ENCODE data around the gene LYRM1. TPM values are rescaled to one million over a fixed set of nuclear protein-coding genes. Genes with fewer than 3 reads are reported as not detected.

The LYRM1 gene
- total and polyA plus RNA-seq, 2 of the 4 experiments (the other 2 are of a cell fraction), result 19.0 to 35.0 TPM

DNA sequence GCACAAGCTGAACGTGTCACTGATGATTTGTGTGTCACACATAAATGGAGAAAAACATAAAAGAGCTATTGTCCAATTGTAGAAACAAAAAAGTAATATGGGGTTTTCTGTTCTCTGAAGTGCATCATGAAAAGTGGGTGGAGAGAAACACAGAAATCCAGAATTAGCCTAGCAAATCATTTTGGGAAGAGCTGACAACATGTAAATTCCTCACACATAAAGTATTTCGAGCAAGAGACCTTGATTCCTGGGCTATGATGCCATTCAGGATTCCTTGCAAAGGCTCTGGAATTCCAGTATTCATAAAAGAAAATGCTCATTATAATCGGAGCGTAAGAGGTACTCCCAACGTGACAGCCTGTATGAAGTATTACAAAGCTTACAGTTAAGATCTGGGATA lies 1.5 kb upstream of the LYRM1 start:
- peak overlapping the region; percentile 99 for H2AK9ac ChIP-seq (replicated peaks; ENCODE audit: low read depth, low read length, poor library complexity)
- H4K5ac ChIP-seq (ENCODE audit: low read depth, low read length), result peak overlapping the region; percentile 92; the same call in 1 of the 2 replicates
- H2BK120ac ChIP-seq (ENCODE audit: low read depth, low read length), result peak overlapping the region; percentile 36; the same call in 1 of the 2 replicates
- dilution Hi-C loops (cut with HindIII; ENCODE audit: low sequenced_read_pairs, unreplicated experiment) (no loop called here), in situ Hi-C loops (cut with MboI; ENCODE audit: low sequenced_read_pairs) (no loop called here), intact Hi-C loops (cut with micrococcal nuclease) (loop anchor here (1.0 kb wide), 1 partner anchor 402 kb away; no protein-coding TSS in a partner anchor)
- peak overlapping the region; percentile 95 for H2BK5ac ChIP-seq (ENCODE audit: low read depth, low read length, poor library complexity, severe bottlenecking)
- no peak overlapping the region for H2BK20ac ChIP-seq (ENCODE audit: low read depth, low read length)
- ChIA-PET POLR2A (ENCODE audit: unreplicated experiment) (interaction anchor here (0.6 kb wide), 1 partner anchor 49 kb away, joined by 3 read pairs; no protein-coding TSS in a partner anchor), CTCF (interaction anchor here (1.0 kb wide), 1 partner anchor 47 kb away, joined by 4 read pairs; no protein-coding TSS in a partner anchor)
- no peaks in the 10 kb centered on the region for H3K27me3 ChIP-seq (ENCODE audit: control insufficient read depth, insufficient read depth, low read length)
- peak overlapping the region; percentile 81; the same call in 1 of the 2 replicates for H2AK5ac ChIP-seq (ENCODE audit: low read depth, low read length)
- H3K4me1 ChIP-seq (ENCODE audit: control insufficient read depth, insufficient read depth, low read length), result peaks cover 10% of the 10 kb centered on the region
- H3K18ac ChIP-seq (ENCODE audit: low read depth, low read length), result peak overlapping the region; percentile 90
- TSS peak; percentile 56 for BruUV-seq (replicated peaks)
- peak overlapping the region; percentile 100 for H3K4me3 ChIP-seq (ENCODE audit: insufficient read depth, low read depth, low read length)
- H3K4ac ChIP-seq (ENCODE audit: low read depth, low read length), result peak overlapping the region; percentile 76; the same call in 1 of the 2 replicates
- peak overlapping the region; percentile 82 for H3K56ac ChIP-seq (ENCODE audit: extremely low read depth, insufficient read depth, low read length)
- peak overlapping the region; percentile 16; the same call in 2 of the 3 replicates for H2BK15ac ChIP-seq (ENCODE audit: low read depth, low read length)
- H3K36me3 ChIP-seq (ENCODE audit: control insufficient read depth, insufficient read depth, low read length), result peaks cover 5% of the 10 kb centered on the region
- peaks cover 12% of the 10 kb centered on the region for H3K9me1 ChIP-seq (ENCODE audit: insufficient read depth, low read length)
- peak overlapping the region in 1 of 2 experiments; percentile 83; a peak in 2 of 4 replicates for H4K8ac ChIP-seq (ENCODE audit: low read depth in 2 of 2, low read length in 2 of 2)
- peak overlapping the region; percentile 82 for H4K91ac ChIP-seq (ENCODE audit: insufficient read depth, low read depth, low read length)
- no CpG with 5 or more reads among the region's 5 CpGs for WGBS, 2 experiments (ENCODE audit: extremely low coverage in 2 of 2, insufficient read length in 1 of 2)
- H3K9me3 ChIP-seq (ENCODE audit: control insufficient read depth, insufficient read depth, low read length), result no peaks in the 10 kb centered on the region
- H4K20me1 ChIP-seq (ENCODE audit: insufficient read depth, low read length), result peaks cover 43% of the 10 kb centered on the region
- H3K9ac ChIP-seq (ENCODE audit: low read depth, low read length), result peak overlapping the region; percentile 99
- peak overlapping the region; percentile 96 for H3K14ac ChIP-seq (replicated peaks; ENCODE audit: low read depth, low read length)
- DNase-seq (peak; percentile 86), ATAC-seq (ENCODE audit: low read depth) (peak; percentile 1; the same call in 1 of the 2 replicates)
- peak overlapping the region; percentile 100 for H3K4me2 ChIP-seq (ENCODE audit: low read depth, low read length)
- H3K79me1 ChIP-seq (ENCODE audit: low read depth in 1 of 2, low read length in 2 of 2), result peaks cover 41 to 85% of the 10 kb centered on the region in 2 experiments
- peak overlapping the region; percentile 100; the same call in 1 of the 2 replicates for H3K27ac ChIP-seq (ENCODE audit: insufficient read depth, low read length)
- H3K23ac ChIP-seq (ENCODE audit: low read depth, low read length), result peak overlapping the region; percentile 64; the same call in 1 of the 2 replicates
- TF ChIP-seq MXI1 (IDR thresholded peaks at IDR 0.05; ENCODE audit: borderline replicate concordance, low read depth, low read length), result 0 out of 2 replicates have a peak, but pooled peaks have one; percentile 32
- no peak for TF ChIP-seq POLR2A (IDR thresholded peaks at IDR 0.05; ENCODE audit: low read depth, low read length)
- no peak for TF ChIP-seq RAD21 (IDR thresholded peaks at IDR 0.05; ENCODE audit: low read length)
- TF ChIP-seq NFE2L2 (IDR thresholded peaks at IDR 0.05; ENCODE audit: low read depth, low read length), result no peak
- no peak for TF ChIP-seq SMC3 (IDR thresholded peaks at IDR 0.05; ENCODE audit: low read depth, low read length)
- TF ChIP-seq MAZ (IDR thresholded peaks at IDR 0.05; ENCODE audit: borderline replicate concordance, low read depth, low read length), result no peak
- peak; percentile 51; the same call in 1 of the 2 replicates for TF ChIP-seq MAFK (IDR thresholded peaks at IDR 0.05; ENCODE audit: low read depth, low read length)
- no peak for TF ChIP-seq CHD1 (IDR thresholded peaks at IDR 0.05; ENCODE audit: low read depth, low read length)
- TF ChIP-seq, protein P1, sequence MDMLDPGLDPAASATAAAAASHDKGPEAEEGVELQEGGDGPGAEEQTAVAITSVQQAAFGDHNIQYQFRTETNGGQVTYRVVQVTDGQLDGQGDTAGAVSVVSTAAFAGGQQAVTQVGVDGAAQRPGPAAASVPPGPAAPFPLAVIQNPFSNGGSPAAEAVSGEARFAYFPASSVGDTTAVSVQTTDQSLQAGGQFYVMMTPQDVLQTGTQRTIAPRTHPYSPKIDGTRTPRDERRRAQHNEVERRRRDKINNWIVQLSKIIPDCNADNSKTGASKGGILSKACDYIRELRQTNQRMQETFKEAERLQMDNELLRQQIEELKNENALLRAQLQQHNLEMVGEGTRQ (IDR thresholded peaks at IDR 0.05; ENCODE audit: low read depth, low read length), result no peak
- H2AFZ ChIP-seq (replicated peaks; ENCODE audit: low read length, poor library complexity), result no peak overlapping the region

Data from IMR-90 (cell line).